ENCODE measurements around the gene ZNF76.

- TF ChIP-seq EZH2 (IDR thresholded peaks at IDR 0.05; ENCODE audit: insufficient read depth, low read length) (no peak), CTCF (IDR thresholded peaks at IDR 0.05; ENCODE audit: insufficient read depth, low read depth, low read length) (no peak)
These were observed 71.1 kb downstream of the ZNF76 start for GRCh38 chr6:35330541-35331119.
